Kidney epithelial cell (primary cell): Measurements from ENCODE around the gene ABHD12B. TPM values are rescaled to one million over a fixed set of nuclear protein-coding genes. Genes with fewer than 3 reads are reported as not detected.

Experiments
- DNase-seq: peaks from one replicate; pipeline ENCODE4 v3.0.0-alpha.2; 2010; ENCODE audit warnings: low read depth
- H3K27me3 ChIP-seq: 2 replicates; pipeline ENCODE4 v1.6.0; 2011; ENCODE audit warnings: low read length; ENCODE audit not compliant: control insufficient read depth, insufficient read depth
- H3K36me3 ChIP-seq: 2 replicates; pipeline ENCODE4 v1.5.1; 2011; ENCODE audit warnings: low read length; ENCODE audit not compliant: control insufficient read depth, insufficient read depth
- H3K4me3 ChIP-seq: 2 replicates; pipeline ENCODE4 v1.5.1; 2011; ENCODE audit warnings: low read depth, mild to moderate bottlenecking, control low read depth, low read length
- total RNA-seq: library from RNA; depleted of rRNA; stranded (reverse); fragments of >200 nt; gene quantifications from 2 replicates; pipeline ENCODE4 v1.2.3, GENCODE V29; 2015
- TF ChIP-seq, protein P1 (sequence below): IDR thresholded peaks from 2 replicates; pipeline ENCODE4 v1.5.1; 2011; ENCODE audit warnings: mild to moderate bottlenecking, moderate library complexity, low read length, control low read depth, inconsistent platforms; ENCODE audit not compliant: insufficient read depth, poor library complexity, severe bottlenecking

The ABHD12B gene
- total RNA-seq, 1 donor from 2014 or later: not detected

DNA sequence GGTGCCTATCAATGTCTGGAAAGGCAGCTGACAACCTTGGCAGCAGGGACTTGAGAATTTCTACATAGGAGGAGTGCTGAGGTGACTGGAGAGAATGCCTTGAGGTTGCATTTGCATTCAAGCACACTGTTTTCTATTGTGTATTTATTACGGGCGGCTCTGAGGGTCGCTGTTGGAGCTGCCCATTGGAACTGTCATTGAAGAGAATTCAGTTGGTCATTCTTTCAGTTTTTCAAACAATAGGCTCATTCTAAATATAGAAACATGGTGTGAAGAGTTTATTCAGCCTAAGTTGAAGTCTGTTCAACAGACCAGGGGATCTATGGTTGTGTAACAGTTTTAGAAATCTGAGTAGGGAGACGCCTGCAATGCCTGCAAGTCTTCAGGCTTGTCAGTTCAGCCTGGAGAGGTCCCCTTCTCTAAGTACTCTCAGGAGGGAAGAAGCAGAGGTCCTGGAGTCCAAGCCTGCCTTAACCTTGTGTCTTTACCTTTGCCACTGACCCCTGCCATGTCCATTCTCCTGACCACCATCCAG is 9.8 kb upstream of the ABHD12B start:
- no peaks in the 10 kb centered on the region for H3K27me3 ChIP-seq
- no peaks in the 10 kb centered on the region for H3K36me3 ChIP-seq
- DNase-seq: no peak
- no peak overlapping the region for H3K4me3 ChIP-seq
- TF ChIP-seq, protein P1, sequence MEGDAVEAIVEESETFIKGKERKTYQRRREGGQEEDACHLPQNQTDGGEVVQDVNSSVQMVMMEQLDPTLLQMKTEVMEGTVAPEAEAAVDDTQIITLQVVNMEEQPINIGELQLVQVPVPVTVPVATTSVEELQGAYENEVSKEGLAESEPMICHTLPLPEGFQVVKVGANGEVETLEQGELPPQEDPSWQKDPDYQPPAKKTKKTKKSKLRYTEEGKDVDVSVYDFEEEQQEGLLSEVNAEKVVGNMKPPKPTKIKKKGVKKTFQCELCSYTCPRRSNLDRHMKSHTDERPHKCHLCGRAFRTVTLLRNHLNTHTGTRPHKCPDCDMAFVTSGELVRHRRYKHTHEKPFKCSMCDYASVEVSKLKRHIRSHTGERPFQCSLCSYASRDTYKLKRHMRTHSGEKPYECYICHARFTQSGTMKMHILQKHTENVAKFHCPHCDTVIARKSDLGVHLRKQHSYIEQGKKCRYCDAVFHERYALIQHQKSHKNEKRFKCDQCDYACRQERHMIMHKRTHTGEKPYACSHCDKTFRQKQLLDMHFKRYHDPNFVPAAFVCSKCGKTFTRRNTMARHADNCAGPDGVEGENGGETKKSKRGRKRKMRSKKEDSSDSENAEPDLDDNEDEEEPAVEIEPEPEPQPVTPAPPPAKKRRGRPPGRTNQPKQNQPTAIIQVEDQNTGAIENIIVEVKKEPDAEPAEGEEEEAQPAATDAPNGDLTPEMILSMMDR: no peak

DNA sequence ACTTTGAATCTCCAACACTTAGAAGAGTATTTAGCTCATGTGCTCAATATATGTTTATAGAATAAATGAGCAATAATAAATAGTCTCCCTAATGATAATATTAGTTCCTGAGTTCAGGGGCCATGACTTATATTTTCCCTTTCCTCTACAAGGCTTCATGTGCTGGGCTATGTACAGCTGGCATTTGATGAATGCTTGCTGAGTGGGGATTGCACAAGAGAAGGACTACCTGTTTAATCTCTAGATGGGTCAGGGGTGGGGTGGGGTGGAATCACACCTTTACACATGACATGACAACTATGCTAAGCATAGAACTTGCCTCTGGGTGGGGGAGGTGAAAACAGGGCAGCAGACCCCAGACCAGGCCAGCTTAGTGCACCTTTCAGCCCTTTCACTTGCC is 7.6 kb upstream of the ABHD12B start:
- H3K4me3 ChIP-seq: no peak overlapping the region
- no peaks in the 10 kb centered on the region for H3K36me3 ChIP-seq
- H3K27me3 ChIP-seq: no peaks in the 10 kb centered on the region
- TF ChIP-seq, protein P1: no peak
- DNase-seq: no peak

DNA sequence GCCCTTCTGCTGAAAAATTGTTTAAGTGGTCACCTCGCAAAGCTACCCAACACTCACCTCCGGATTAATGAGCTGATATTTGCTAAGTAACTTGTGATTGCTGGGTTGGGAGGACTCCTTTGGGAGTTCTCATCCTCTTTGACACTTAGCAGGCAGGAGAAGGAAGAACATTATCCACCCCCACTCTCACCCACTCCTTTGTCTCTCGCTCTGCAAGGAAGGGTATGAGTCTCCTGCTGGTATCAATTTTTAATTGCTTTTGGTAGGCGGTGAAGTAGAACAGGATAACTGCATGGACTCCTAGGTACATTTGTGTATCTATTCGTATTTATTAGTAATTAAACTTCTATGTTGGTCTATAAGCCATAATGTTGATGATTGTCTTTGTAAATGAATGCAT is 6.9 kb upstream of the ABHD12B start:
- DNase-seq: no peak
- Histone ChIP-seq H3K4me3 (no peak overlapping the region), H3K27me3 (no peaks in the 10 kb centered on the region), H3K36me3 (no peaks in the 10 kb centered on the region)
- TF ChIP-seq, protein P1: no peak

DNA sequence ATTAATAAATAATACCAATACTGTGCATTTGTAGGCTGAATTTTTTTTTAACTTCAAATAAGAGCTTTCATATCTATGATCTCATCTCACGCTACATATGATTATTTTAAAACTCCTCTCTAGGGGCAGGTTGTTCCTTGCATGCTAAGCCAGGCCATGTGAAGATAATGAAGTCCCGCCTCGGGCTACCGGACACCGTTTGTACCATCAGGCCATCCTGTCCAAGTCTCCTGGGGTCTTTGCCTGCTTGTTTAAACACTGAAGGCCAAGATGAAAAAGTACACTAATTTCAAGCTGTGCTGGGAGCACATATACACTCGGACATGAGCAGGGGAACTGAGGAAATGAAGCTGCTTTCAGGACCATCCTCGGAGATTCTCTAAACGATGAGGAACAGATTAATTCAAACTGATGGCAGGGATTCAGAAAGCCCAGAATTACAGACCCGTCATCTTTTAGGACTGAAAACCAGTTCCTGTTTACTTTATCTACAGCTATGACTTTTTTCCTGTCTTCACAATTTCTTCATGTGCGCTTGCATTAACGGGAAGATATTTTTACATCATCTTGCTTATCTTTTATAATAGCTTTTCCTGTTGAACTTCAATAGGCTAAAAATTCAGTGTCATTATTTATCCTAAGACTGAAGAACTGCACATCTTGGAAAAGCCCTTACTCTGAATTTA is 6.3 kb upstream of the ABHD12B start:
- TF ChIP-seq, protein P1: no peak
- Histone ChIP-seq H3K36me3 (no peaks in the 10 kb centered on the region), H3K27me3 (no peaks in the 10 kb centered on the region), H3K4me3 (no peak overlapping the region)
- no peak for DNase-seq

DNA sequence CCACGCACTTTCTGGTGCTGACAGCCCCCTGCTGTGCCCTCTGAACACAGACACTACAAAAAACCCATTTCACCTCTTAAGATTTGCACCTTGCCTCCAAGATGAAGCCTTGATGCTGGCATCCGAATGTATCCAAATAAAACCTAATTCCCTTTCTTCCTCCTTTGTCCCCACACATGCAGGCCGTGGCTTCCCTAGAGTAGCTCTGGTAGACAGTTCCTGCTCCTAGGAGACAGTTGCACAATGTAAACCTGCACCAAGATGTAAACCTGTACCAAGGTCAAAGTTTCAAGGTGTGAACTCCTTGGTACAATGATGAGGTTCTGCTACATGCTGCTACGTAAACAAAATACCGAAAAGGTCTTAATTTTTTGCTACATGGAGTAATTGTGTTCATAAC is 625 bp upstream of the ABHD12B start:
- peaks cover 11% of the 10 kb centered on the region for H3K27me3 ChIP-seq
- no peak for DNase-seq
- no peaks in the 10 kb centered on the region for H3K36me3 ChIP-seq
- no peak overlapping the region for H3K4me3 ChIP-seq
- TF ChIP-seq, protein P1: no peak

DNA sequence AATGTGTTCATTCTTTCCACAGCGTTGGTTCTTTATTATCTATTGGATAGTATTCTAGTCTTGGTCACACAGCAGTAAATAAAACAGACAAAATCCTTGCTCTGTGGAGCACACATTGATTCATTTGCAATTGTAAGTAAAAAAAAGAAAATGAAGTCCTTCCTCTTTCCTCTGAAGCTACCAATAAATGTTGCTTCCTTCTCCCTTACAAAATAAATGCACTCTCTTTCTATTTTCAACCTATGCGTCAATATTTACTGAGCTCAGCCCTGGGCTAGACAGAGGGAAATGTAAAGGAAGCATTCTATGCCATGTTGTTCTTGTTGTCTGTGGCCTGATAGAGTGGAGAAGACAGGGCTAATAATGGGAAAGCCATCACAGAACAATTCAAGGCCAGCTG is 2.9 kb downstream of the ABHD12B start:
- TF ChIP-seq, protein P1: no peak
- no peak for DNase-seq
- Histone ChIP-seq H3K27me3 (peaks cover 11% of the 10 kb centered on the region), H3K36me3 (no peaks in the 10 kb centered on the region), H3K4me3 (no peak overlapping the region)
